Heart left ventricle (tissue), 16 donors: ENCODE results near the gene TRIP4. TPM values are rescaled to one million over a fixed set of nuclear protein-coding genes. Genes with fewer than 3 reads are reported as not detected.

ENCODE experiments used
- ATAC-seq, 4 donors: fragments of 200-7000 bp; cut with Tn5 transposase; one replicate each; pipeline ENCODE4 v1.9.1; 2020 to 2022; ENCODE audit warnings: moderate library complexity in 4 of 4, mild to moderate bottlenecking in 3 of 4, moderate number of reproducible peaks in 1 of 4
- DNase-seq, 5 donors: peaks; one replicate each; pipeline ENCODE4 v3.0.0-alpha.2; 2020
- H3K27ac ChIP-seq, 12 donors: fragments of 200-600 bp; sonication (generic) in 4 of 12; one replicate each; pipeline versions ENCODE4 v1.5.0 to v1.8.0; 2016 to 2022; ENCODE audit warnings: mild to moderate bottlenecking in 2 of 12
- H3K27me3 ChIP-seq, 9 donors: fragments of 200-600 bp; sonication (generic) in 2 of 9; one replicate each; pipeline versions ENCODE4 v1.5.1 to v1.8.0; 2016 to 2022; ENCODE audit warnings: mild to moderate bottlenecking in 3 of 9
- H3K36me3 ChIP-seq, 9 donors: fragments of 200-600 bp; sonication (generic) in 2 of 9; one replicate each; pipeline versions ENCODE4 v1.5.0 to v1.8.0; 2018 to 2022; ENCODE audit warnings: mild to moderate bottlenecking in 2 of 9
- H3K4me1 ChIP-seq, 12 donors: fragments of 200-600 bp; sonication (generic) in 4 of 12; one replicate each; pipeline versions ENCODE4 v1.5.0 to v1.8.0; 2016 to 2022; ENCODE audit warnings: mild to moderate bottlenecking in 3 of 12
- H3K4me3 ChIP-seq, 12 donors: fragments of 200-600 bp; sonication (generic) in 4 of 12; one replicate each; pipeline versions ENCODE4 v1.5.0 to v1.8.0; 2017 to 2022; ENCODE audit warnings: mild to moderate bottlenecking in 9 of 12, moderate library complexity in 4 of 12
- H3K9me3 ChIP-seq, 12 donors: fragments of 200-600 bp; sonication (generic) in 4 of 12; one replicate each; pipeline versions ENCODE4 v1.5.0 to v1.8.0; 2016 to 2022; ENCODE audit warnings: mild to moderate bottlenecking in 1 of 12
- POLR2A ChIP-seq, 2 donors: fragments of 450-650 bp; IDR thresholded peaks; one replicate each; pipeline ENCODE4 v1.6.1; 2017; ENCODE audit warnings: antibody characterized with exemption in 2 of 2, mild to moderate bottlenecking in 2 of 2, moderate library complexity in 2 of 2
- WGBS, 4 donors: extraction: QIAGEN DNeasy Blood & Tissue Kit in 2 of 4; methylation state at CpG; one replicate each; pipeline versions ENCODE4 v1.1.5 to v1.1.7; 2013 to 2018; 5-methylcytosine and 5-hydroxymethylcytosine counted together
- intact Hi-C, 10 donors: fragments of 100-400 bp; cut with DNase I; formaldehyde crosslinking; loops; one replicate each; pipeline versions ENCODE4 v1.11.1 to v1.14.2; 2022
- polyA plus RNA-seq, 2 donors: library from polyadenylated mRNA; stranded (reverse); fragments of 200-250 nt; gene quantifications; one replicate each; pipeline ENCODE4 v1.2.3, GENCODE V29; 2013
- total RNA-seq, 9 donors: library from RNA; depleted of rRNA in 2 of 9; stranded (reverse); fragments of >200 nt in 2 of 9; fragmentation: NEBNext Ultra II Directional in 3 of 9; extraction: Animal tissue kit (Norgen Biotek cat#: 25700) in 3 of 9; gene quantifications; one replicate each; pipeline versions ENCODE4 v1.1.0 to v1.2.4, GENCODE V29; 2016 to 2023
- TF ChIP-seq, protein P1 (sequence below), 12 donors: fragments of 200-600 bp; sonication (generic) in 4 of 12; IDR thresholded peaks; one replicate each; pipeline versions ENCODE4 v1.5.0 to v1.8.0; 2018 to 2022; ENCODE audit warnings: antibody characterized with exemption in 12 of 12, mild to moderate bottlenecking in 5 of 12
- donor health status: ischemic (EF 13 %, LVEDD 7.1; RV severe dilation, severe dysfunction).
- donor health status: healthy with polysubstance abuse.
- donor health status: DM: no; HTN: yes; CAD: no.
- donor health status: DM: no; HTN: no; CAD: no.
- donor health status: ischemic (EF 25% LVEDD 6.9; RV normal size, moderate dysfunction).
- donor health status: ischemic (EF 25% LVEDD 5.7; RV mildly dilated, moderate dysfunction).
- donor health status: healthy.
- donor health status: DM: yes; HTN: yes; CAD: no.
- donor health status: ischemic (EF 35%, LVEDD 5.7; RV mildly dilated, moderate dysfunction).
- donor health status: nonischemic (EF 11% LVEDD 7.7; RV severe dilation, severe dysfunction).
- donor health status: DM: yes; HTN: yes; CAD: no.
- donor health status: PGD.
- donor health status: ischemic (EF 29% LVEDD 5.4; RV normal size, mild dysfunction).
- donor health status: nonischemic (EF 23%, LVEDD 6.1; RV moderate dilation, normal function).

The TRIP4 gene
- total and polyA plus RNA-seq, 11 donors, result 5.9 to 22.7 (median 15.1) TPM

DNA sequence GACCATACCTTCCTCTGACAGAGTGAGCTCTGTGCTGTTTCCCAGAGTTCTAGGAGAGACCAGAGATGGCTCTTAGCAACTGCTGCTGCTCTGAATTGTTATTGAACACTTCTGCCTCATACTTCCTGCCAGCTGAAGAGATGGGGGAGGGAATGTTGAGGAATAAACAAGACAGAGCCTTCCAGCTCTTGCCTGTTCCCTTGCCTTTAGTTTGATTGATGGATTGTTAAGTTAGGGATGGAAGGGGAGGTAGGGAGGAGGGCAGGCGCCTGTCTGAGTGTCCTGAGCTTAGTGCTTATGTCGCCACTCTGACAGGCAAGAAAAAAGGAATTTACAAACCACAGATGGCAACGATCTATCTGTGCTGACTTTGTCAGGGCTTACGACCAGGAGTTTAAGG, 115.6 kb downstream of the TRIP4 start:
- WGBS, 4 donors, result 53 to 63% (median 55%) methylated on average over 4 of the region's 4 CpGs
- H3K27ac ChIP-seq, result peak overlapping the region in 7 of 12 donors; percentile 7 to 78 (median 36)
- no peaks in the 10 kb centered on the region for H3K27me3 ChIP-seq
- H3K4me1 ChIP-seq, result peaks cover 2 to 65% (median 44%) of the 10 kb centered on the region in 12 donors
- peaks cover 0 to 35% (median 17%) of the 10 kb centered on the region in 9 donors for H3K36me3 ChIP-seq
- H3K4me3 ChIP-seq, result peak overlapping the region in 1 of 12 donors; percentile 23
- intact Hi-C loops, result loop anchor here in 1 of 10 donors (5.0 kb wide), 1 partner anchor 41 kb away; the partner anchor contains the start of gene ZNF609
- peak in 1 of 4 donors; percentile 34 for ATAC-seq
- TF ChIP-seq, protein P1, sequence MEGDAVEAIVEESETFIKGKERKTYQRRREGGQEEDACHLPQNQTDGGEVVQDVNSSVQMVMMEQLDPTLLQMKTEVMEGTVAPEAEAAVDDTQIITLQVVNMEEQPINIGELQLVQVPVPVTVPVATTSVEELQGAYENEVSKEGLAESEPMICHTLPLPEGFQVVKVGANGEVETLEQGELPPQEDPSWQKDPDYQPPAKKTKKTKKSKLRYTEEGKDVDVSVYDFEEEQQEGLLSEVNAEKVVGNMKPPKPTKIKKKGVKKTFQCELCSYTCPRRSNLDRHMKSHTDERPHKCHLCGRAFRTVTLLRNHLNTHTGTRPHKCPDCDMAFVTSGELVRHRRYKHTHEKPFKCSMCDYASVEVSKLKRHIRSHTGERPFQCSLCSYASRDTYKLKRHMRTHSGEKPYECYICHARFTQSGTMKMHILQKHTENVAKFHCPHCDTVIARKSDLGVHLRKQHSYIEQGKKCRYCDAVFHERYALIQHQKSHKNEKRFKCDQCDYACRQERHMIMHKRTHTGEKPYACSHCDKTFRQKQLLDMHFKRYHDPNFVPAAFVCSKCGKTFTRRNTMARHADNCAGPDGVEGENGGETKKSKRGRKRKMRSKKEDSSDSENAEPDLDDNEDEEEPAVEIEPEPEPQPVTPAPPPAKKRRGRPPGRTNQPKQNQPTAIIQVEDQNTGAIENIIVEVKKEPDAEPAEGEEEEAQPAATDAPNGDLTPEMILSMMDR (IDR thresholded peaks at IDR 0.05), result no peak
- TF ChIP-seq POLR2A (IDR thresholded peaks at IDR 0.05), result no peak
- DNase-seq, result no peak
- no peaks in the 10 kb centered on the region for H3K9me3 ChIP-seq

DNA sequence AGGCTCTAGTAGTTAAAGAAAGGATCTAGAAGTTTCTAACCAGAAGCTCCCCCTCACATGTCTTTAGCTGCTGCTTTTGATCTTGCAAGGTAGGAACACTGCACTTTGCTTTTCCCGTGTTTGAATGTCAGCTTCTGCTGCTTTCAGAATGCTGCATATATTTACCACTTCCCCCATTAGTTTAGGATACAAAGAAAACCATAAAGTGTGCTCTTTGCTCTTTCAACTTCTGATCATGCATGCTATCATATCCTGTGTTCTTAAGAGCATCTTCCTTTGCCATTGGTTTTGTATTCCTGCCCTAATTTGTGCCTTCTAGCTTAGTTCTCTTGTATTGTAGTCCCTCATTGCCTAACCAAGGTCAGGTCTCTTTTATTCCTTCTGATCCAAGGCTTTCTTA, 116.0 kb downstream of the TRIP4 start:
- intact Hi-C loops, result loop anchor here in 1 of 10 donors (5.0 kb wide), 1 partner anchor 41 kb away; the partner anchor contains the start of gene ZNF609
- Histone ChIP-seq H3K27ac (peak overlapping the region in 3 of 12 donors; percentile 36 to 78 (median 70)), H3K9me3 (no peaks in the 10 kb centered on the region), H3K4me3 (peak overlapping the region in 1 of 12 donors; percentile 23), H3K27me3 (no peaks in the 10 kb centered on the region), H3K4me1 (peaks cover 2 to 67% (median 44%) of the 10 kb centered on the region in 12 donors), H3K36me3 (peaks cover 0 to 35% (median 17%) of the 10 kb centered on the region in 9 donors)
- TF ChIP-seq POLR2A (IDR thresholded peaks at IDR 0.05), result no peak
- TF ChIP-seq, protein P1 (IDR thresholded peaks at IDR 0.05), result no peak
- ATAC-seq, result no peak
- no peak for DNase-seq
- 30 to 59% (median 51%) methylated on average over 1 of the region's 1 CpG for WGBS, 4 donors

Other genes starting within 250 kb of the TRIP4 start
- gene SNX22, start 236.1 kb upstream of the TRIP4 start, total RNA-seq, result 1 to 10 TPM in 7 of 9 donors, under 1 TPM in 2; 0.71 to 4.7 (median 1.8) TPM
- 1 to 10 TPM; 1.9 to 6.7 TPM for gene SNX22, start 236.1 kb upstream of the TRIP4 start, polyA plus RNA-seq
- gene PPIB, start 224.8 kb upstream of the TRIP4 start, total RNA-seq, result 100 to 1,000 TPM in 5 of 9 donors, 10 to 100 TPM in 4; 73.7 to 239 (median 113) TPM
- gene PPIB, start 224.8 kb upstream of the TRIP4 start, polyA plus RNA-seq, result 100 to 1,000 TPM; 142 to 341 TPM
- gene CSNK1G1, start 31.7 kb upstream of the TRIP4 start, total RNA-seq, result 10 to 100 TPM in 2 of 9 donors, 1 to 10 TPM in 7; 3.9 to 15.0 (median 7.6) TPM
- gene CSNK1G1, start 31.7 kb upstream of the TRIP4 start, polyA plus RNA-seq, result 1 to 10 TPM; 1.4 to 4.9 TPM
- 1 to 10 TPM in 1 of 9 donors, under 1 TPM in 4, not detected in 4; 0.14 to 4.8 (median 0.60) TPM for gene PCLAF, start 6.4 kb upstream of the TRIP4 start, total RNA-seq
- 1 to 10 TPM in 1 of 2 donors, not detected in 1; 1.3 TPM for gene PCLAF, start 6.4 kb upstream of the TRIP4 start, polyA plus RNA-seq
- gene ZNF609, start 72.7 kb downstream of the TRIP4 start, total RNA-seq, result 10 to 100 TPM; 12.2 to 24.5 (median 17.2) TPM
- 10 to 100 TPM in 1 of 2 donors, 1 to 10 TPM in 1; 5.8 to 13.4 TPM for gene ZNF609, start 72.7 kb downstream of the TRIP4 start, polyA plus RNA-seq